Thoracic aorta (tissue), 2 donors: ENCODE measurements around the gene CHRNB1. TPM values are rescaled to one million over a fixed set of nuclear protein-coding genes. Genes with fewer than 3 reads are reported as not detected.
A peak's percentile ranks its signal among the peaks of the same experiment; 100 is the strongest.

Experiments used
- ATAC-seq: fragments of 150-250 bp; one replicate; pipeline ENCODE4 v1.8.0; 2017; ENCODE audit warnings: low read depth; ENCODE audit not compliant: insufficient number of reproducible peaks, low FRiP score
- DNase-seq: peaks from one replicate; pipeline ENCODE4 v3.0.0-alpha.2; 2020; ENCODE audit warnings: low spot score
- H3K27ac ChIP-seq, 2 donors: fragments of 200-600 bp; sonication (generic); 1 replicate in 1 of 2; 2 replicates in 1 of 2; pipeline ENCODE4 v1.5.1; 2016; ENCODE audit warnings: mild to moderate bottlenecking in 2 of 2, moderate library complexity in 2 of 2
- H3K27me3 ChIP-seq: fragments of 200-600 bp; sonication (generic); replicated peaks from 2 replicates; pipeline ENCODE4 v1.6.0; 2016; ENCODE audit warnings: mild to moderate bottlenecking; ENCODE audit not compliant: insufficient read depth
- H3K36me3 ChIP-seq: fragments of 200-600 bp; sonication (generic); one replicate; pipeline ENCODE4 v1.5.1; 2016
- H3K4me1 ChIP-seq, 2 donors: fragments of 200-600 bp; sonication (generic); 1 replicate in 1 of 2; 2 replicates in 1 of 2; pipeline versions ENCODE4 v1.5.1 to v1.6.0; 2016; ENCODE audit warnings: low read depth in 2 of 2, mild to moderate bottlenecking in 1 of 2; ENCODE audit not compliant: control insufficient read depth in 1 of 2
- H3K4me3 ChIP-seq: fragments of 200-600 bp; sonication (generic); 2 replicates; pipeline ENCODE4 v1.5.1; 2016; ENCODE audit warnings: mild to moderate bottlenecking
- H3K9me3 ChIP-seq: fragments of 200-600 bp; sonication (generic); 2 replicates; pipeline ENCODE4 v1.5.1; 2016
- total RNA-seq, 2 donors: library from RNA; depleted of rRNA; stranded (reverse); fragments of >200 nt; gene quantifications; one replicate each; pipeline versions ENCODE4 v1.1.0 to v1.2.3, GENCODE V29; 2016
- TF ChIP-seq, protein P1 (sequence below): fragments of 200-600 bp; sonication (generic); IDR thresholded peaks from one replicate; pipeline ENCODE4 v1.5.1; 2019; ENCODE audit warnings: antibody characterized with exemption

The CHRNB1 gene
- total RNA-seq, 2 donors from 2014 or later = 11.6 to 17.6 TPM

DNA sequence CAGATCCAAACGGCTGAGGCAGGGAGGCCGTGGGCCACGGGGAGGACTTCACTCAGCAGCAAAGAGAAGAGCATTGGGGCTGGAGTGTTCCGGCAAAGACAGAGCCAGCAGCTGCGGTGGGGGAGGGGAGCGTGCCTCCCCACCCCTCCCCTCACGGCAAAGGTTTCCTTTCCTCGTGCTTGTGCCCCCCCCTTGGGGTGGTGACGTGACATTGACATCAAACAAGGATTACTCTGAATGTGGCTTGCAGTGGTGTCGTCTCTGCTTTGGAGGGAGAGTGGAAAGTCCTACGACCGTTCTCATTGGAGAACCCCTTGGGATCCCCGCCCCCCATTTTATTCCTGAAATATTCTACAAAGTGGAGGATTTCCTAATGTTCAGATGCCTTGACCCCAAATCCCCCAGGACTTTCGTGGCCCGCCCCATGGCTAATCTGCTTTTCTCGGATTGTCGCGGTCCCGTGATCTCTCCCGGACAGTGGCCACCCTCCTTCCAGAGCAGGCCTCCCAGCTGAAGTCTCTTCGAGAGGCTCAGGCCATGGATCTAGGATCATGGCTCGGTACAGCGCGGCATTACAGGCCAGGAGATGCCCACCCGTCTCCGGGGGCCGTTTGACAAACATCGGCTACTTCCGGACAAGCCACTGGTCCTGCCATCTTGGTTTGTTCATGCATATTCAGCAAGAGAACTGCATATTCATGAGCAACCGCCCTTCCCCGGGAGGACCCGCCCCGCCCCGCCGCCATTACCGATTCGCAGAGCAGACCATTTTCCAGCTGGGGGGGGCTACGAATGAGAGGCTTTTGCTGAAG is 38.6 kb downstream of the CHRNB1 start:
- ATAC-seq (peak; percentile 74), DNase-seq (peak; percentile 93)
- peaks cover 32 to 59% of the 10 kb centered on the region in 2 donors for H3K4me1 ChIP-seq

DNA sequence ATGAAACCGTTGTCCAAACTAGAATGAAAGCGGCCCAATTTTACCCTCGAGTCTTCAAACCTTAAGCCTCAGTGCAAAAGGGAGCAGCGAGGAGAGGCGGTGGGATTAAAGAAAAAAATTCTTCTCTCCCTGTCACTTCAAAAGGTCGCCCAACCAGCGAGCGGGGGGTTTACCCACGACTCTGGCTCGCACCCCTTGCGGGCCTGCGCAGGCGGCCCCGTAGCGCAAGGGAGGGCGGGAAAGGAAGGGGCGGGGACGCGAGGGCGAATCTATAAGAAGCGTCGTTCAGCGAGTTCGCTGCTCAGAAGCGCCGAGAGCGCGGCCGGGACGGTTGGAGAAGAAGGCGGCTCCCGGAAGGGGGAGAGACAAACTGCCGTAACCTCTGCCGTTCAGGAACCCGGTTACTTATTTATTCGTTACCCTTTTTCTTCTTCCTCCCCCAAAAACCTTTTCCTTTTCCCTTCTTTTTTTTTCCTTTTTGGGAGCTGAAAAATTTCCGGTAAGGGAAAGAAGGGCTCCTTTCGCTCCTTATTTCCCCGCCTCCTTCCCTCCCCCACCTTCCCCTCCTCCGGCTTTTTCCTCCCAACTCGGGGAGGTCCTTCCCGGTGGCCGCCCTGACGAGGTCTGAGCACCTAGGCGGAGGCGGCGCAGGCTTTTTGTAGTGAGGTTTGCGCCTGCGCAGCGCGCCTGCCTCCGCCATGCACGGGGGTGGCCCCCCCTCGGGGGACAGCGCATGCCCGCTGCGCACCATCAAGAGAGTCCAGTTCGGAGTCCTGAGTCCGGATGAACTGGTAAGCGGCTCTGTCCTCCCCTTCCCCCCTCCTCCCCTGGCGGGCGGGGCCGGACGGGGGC is 39.4 kb downstream of the CHRNB1 start, which contains the start of gene POLR2A:
Gene POLR2A, plus strand, starts transcription at position 300 of the 852 bp plus-strand sequence.
- ATAC-seq = peak; percentile 83
- H3K4me3 ChIP-seq = peak within 1 kb of the TSS; percentile 83
- H3K27ac ChIP-seq = peak within 1 kb of the TSS; percentile 99 to 100
- no peaks in the 10 kb centered on the region for H3K36me3 ChIP-seq
- TF ChIP-seq, protein P1, sequence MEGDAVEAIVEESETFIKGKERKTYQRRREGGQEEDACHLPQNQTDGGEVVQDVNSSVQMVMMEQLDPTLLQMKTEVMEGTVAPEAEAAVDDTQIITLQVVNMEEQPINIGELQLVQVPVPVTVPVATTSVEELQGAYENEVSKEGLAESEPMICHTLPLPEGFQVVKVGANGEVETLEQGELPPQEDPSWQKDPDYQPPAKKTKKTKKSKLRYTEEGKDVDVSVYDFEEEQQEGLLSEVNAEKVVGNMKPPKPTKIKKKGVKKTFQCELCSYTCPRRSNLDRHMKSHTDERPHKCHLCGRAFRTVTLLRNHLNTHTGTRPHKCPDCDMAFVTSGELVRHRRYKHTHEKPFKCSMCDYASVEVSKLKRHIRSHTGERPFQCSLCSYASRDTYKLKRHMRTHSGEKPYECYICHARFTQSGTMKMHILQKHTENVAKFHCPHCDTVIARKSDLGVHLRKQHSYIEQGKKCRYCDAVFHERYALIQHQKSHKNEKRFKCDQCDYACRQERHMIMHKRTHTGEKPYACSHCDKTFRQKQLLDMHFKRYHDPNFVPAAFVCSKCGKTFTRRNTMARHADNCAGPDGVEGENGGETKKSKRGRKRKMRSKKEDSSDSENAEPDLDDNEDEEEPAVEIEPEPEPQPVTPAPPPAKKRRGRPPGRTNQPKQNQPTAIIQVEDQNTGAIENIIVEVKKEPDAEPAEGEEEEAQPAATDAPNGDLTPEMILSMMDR = no peak
- no peaks in the 10 kb centered on the region for H3K27me3 ChIP-seq
- peaks cover 36 to 66% of the 10 kb centered on the region in 2 donors for H3K4me1 ChIP-seq
- peak; percentile 88 for DNase-seq
- no peaks in the 10 kb centered on the region for H3K9me3 ChIP-seq

More for the DNA sequence above, 38.6 kb downstream of the CHRNB1 start:
- Histone ChIP-seq H3K36me3 (no peaks in the 10 kb centered on the region), H3K27ac (peak overlapping the region; percentile 99 to 100), H3K4me3 (peak overlapping the region; percentile 83), H3K9me3 (no peaks in the 10 kb centered on the region), H3K27me3 (no peaks in the 10 kb centered on the region)
- TF ChIP-seq, protein P1 = no peak

DNA sequence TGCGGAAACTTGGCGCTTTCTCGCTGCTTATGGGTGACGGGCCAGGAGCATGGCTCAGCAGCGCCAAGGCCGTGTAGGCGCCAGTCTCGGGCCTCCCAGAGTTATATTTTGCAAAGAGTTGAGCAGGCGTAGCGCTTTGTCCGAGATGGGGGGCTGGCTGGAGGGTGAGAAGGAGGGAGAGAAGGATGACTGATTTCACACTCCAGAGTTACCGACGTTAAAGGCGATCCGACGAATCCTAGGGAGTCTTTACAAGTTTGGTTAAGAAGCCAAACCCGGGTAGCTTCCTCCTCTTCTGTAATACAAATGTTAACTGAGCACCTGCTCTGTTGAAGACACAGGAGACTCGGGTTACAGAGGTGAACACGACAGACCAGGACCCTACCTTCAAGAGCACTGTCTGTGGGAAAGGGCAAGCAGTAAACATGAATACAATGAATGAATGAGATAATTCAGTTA is 40.1 kb downstream of the CHRNB1 start:
- no peak for ATAC-seq
- H3K27me3 ChIP-seq = no peaks in the 10 kb centered on the region
- DNase-seq = no peak
- H3K4me3 ChIP-seq = peak overlapping the region; percentile 83
- H3K27ac ChIP-seq = peak overlapping the region; percentile 62 to 66
- peaks cover 35 to 64% of the 10 kb centered on the region in 2 donors for H3K4me1 ChIP-seq
- TF ChIP-seq, protein P1 = no peak
- H3K9me3 ChIP-seq = no peaks in the 10 kb centered on the region
- H3K36me3 ChIP-seq = no peaks in the 10 kb centered on the region

DNA sequence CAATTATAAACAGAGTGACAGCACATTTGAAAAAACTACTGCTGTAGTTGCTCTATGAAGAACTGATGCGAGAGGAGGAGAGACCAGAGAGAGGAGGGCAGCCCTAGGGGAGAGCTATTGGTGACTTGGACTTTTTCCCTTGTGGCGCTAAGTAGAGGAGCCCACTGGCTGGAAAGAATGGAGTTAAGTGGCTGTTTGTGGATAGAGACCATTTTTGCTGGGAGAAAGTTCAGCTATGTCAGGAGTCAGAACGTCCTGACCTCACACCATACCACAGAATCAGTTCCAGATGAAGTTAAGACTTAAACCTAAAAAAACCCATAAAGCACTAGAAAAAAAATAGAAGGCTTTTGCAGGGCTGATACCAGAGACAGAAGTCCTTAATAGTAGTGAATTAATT is 41.3 kb downstream of the CHRNB1 start:
- no peaks in the 10 kb centered on the region for H3K36me3 ChIP-seq
- TF ChIP-seq, protein P1 = no peak
- H3K9me3 ChIP-seq = no peaks in the 10 kb centered on the region
- ATAC-seq (no peak), DNase-seq (no peak)
- H3K27ac ChIP-seq = no peak overlapping the region
- H3K4me1 ChIP-seq = peaks cover 31 to 66% of the 10 kb centered on the region in 2 donors
- peak overlapping the region; percentile 83 for H3K4me3 ChIP-seq
- no peaks in the 10 kb centered on the region for H3K27me3 ChIP-seq

DNA sequence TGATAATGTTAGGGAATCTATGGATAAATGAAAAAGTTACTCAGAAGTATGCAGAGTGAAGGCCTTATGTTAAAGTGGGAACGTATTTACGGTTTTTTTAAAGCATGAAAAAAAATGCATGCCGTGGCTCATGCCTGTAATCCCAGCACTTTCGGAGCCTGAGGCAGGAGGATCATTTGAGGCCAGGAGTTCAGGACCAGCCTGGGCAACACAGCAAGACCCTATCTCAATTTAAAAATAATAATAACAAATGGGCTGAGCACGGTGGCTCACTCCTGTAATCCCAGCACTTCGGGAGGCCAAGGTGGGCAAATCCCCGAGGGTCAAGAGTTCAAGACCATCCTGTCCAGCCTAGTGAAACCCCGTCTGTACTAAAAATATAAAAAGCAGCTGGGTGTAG is 45.3 kb downstream of the CHRNB1 start:
- ATAC-seq (no peak), DNase-seq (no peak)
- TF ChIP-seq, protein P1 = no peak
- Histone ChIP-seq H3K27ac (no peak overlapping the region), H3K36me3 (no peaks in the 10 kb centered on the region), H3K27me3 (no peaks in the 10 kb centered on the region), H3K4me1 (peaks cover 31 to 49% of the 10 kb centered on the region in 2 donors), H3K9me3 (no peaks in the 10 kb centered on the region), H3K4me3 (no peak overlapping the region)
